A172 (cell line): ENCODE data around the gene SH3BP1. TPM values are rescaled to one million over a fixed set of nuclear protein-coding genes. Genes with fewer than 3 reads are reported as not detected.
A peak's percentile ranks its signal among the peaks of the same experiment; 100 is the strongest.

ENCODE experiments used
- DNase-seq: peaks from one replicate; pipeline ENCODE4 v3.0.0-alpha.2; 2015; ENCODE audit warnings: low spot score
- total RNA-seq: library from RNA; depleted of rRNA; stranded (reverse); fragments of >200 nt; shearing (Covaris generic); gene quantifications from 2 replicates; pipeline ENCODE4 v1.2.3, GENCODE V29; 2014

The SH3BP1 gene
- total RNA-seq, 1 experiment from 2014 or later: not detected

DNA sequence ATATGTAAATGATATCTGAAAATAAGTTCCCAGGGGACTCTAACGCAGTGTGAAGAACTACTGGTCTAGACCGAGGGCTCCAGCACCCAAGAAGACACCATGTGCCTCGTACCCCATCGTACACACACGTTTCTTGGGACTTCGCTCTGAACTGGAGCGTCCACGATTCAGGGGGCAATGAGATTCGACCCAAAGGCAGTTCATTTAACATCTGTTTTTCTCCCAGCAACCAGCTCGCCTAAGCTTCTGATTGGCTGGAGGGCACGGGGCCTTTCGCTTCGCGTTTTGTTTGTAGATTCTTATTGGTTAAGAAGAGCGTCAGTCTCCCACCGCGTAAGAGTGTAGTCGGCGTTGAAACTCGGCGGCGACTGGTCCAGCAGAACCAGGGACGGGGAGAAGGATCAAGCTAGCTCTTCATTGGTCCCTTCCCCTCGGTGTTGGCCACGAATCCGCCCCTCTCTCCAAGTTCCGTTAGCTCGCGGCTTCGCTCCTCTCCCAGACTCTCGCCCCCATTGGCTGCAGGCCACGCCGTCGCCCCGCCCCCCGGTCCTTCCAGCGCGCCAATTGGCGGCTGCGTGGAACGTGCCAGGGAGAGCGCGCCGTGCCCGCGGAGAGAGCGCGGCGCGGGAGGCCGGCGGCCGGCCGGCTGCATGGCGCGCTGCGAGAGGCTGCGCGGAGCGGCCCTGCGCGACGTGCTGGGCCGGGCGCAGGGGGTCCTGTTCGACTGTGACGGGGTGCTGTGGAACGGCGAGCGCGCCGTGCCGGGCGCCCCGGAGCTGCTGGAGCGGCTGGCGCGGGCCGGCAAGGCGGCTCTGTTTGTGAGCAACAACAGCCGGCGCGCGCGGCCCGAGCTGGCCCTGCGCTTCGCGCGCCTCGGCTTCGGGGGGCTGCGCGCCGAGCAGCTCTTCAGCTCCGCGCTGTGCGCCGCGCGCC is 18.9 kb downstream of the SH3BP1 start, which contains the start of gene PDXP:
PDXP (plus strand) TSS at position 591 of the 933 bp plus-strand sequence; CDS start at position 651, 60 bp downstream.
- peak; percentile 98 for DNase-seq

DNA sequence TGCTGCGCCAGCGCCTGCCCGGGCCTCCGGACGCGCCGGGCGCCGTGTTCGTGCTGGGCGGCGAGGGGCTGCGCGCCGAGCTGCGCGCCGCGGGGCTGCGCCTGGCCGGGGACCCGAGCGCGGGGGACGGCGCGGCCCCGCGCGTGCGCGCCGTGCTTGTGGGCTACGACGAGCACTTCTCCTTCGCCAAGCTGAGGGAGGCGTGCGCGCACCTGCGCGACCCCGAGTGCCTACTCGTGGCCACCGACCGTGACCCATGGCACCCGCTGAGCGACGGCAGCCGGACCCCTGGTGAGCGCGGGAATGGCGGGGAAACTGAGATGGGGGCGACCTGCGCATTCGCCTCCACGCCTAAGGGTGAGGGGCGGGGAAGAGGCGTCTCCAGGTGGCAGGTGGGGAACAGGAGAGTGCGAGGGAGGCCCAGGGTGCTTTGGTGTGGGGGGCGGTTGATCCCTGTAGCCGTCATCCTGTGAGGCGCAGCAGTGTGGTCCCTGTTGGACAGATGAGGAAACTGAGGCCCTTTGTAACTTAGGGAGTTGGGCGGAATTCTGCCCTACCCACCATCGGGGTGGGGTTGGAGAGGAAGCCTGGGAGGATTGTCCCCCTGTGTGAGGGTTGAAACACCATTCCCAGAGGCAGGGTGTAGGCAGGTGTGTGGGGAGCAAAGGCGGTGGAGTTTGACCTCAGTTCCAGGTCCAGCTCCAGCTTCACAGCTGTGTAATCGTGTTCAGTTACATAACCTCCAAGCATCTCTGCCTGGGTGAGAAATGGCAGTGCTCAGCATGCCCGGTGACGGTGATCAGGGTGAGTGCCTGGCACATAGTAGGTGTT is 19.8 kb downstream of the SH3BP1 start:
- DNase-seq: no peak

DNA sequence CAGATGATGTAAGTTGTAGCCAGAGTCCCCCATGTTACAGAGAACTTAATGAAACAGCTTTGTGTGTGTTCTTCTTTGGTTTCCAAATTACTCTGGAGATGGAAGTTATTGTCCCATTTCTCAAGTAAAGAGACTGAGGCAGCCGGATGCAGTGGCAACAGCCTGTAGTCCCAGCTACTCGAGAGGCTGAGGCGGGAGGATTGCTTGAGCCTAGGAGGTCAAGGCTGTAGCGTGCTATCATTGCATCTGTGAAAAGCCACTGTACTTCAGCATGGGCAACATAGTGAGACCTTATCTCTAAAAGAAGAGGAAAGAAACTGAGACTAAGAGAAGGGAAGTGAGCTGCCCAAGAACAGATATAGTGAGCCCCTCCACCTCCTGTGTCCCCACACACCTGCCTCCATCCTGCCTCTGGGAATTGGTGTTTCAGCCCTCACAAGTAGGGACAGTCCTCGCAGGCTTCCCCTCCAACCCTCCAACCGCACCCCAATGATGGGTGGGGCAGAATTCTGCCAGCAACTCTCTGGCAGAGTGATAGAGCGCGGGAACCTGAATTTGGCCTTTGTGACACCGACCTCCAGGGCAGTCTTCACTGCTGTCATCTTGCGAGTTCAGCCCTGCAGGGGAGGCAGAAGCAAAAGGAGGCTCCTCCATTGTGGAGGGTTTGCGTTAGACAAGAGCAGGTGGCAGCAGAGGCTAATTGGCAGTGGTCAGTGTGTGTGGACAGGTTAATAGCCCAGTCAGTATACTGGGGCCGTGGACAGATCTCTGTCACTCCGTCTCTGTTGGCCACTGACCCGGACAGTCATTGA is 20.6 kb downstream of the SH3BP1 start:
- DNase-seq: no peak

DNA sequence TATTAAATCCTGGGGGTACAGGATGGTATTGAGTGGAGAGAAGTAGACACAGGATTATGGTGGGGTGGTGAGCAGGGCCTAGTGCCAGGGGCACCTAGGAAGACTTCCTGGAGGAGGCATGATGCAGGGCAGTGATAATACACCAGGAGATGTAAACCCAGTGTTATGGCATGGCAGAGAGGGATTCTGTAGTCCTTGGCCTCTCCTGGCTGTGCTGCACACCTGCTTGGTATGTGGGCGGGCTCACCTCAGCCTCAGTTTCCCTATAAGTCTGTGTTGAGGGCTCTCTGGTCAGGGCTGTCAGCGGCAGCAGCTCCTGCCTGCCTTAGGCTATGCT is 21.2 kb downstream of the SH3BP1 start:
- DNase-seq: no peak

DNA sequence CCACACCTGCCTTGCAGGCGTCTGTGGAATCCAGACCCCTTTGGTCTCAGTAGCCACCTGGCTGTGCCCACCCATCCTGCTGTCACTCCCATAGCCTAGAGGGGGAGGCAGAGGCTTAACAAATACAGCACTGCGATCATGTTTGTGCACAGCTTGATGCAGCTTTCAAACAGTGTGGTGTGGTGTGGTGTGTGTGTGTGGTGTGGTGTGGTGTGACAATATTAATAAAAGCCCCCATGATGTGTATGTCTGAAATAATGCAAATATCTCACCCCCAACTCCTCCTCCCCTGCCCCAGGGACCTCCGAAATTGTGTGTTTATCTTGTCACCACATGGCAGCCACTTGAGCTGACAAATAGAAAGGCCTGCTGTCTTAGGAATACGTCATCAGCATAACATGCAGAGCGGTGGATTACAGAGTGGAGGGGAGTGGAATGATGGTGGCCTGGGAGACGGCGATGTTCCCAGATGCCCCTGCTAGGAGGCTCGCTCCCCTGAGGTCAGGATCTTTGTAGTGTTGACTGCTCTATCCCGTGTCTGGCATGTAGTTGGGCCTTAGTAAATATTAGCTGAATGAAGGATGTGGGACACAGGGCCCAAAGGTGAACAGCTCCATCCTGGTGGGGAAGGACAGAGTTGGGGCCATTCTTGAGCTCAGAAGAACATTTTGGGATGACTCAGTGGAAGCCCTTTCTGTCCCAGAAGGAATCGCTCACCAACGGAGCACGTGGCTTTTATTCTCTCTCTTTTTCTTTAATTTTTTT is 21.9 kb downstream of the SH3BP1 start:
- no peak for DNase-seq

DNA sequence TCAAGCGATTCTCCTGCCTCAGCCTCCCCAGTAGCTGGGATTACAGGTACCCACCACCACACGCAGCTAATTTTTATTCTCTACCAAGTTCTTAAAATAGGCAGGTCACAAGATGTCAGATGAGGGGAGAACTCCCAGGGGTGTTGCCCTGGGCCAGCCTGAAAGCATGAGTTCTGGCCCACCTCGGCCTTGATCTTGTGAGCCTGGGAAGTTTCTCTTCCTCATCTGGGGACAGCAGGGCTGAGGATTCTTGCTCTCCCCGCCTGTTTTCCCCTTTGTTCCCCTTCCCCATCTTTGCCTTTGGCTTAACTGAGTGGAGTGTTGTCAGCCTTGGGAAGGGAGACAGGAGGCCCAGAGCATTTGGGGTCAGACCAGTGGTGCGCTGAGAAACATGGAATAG is 22.6 kb downstream of the SH3BP1 start:
- no peak for DNase-seq

DNA sequence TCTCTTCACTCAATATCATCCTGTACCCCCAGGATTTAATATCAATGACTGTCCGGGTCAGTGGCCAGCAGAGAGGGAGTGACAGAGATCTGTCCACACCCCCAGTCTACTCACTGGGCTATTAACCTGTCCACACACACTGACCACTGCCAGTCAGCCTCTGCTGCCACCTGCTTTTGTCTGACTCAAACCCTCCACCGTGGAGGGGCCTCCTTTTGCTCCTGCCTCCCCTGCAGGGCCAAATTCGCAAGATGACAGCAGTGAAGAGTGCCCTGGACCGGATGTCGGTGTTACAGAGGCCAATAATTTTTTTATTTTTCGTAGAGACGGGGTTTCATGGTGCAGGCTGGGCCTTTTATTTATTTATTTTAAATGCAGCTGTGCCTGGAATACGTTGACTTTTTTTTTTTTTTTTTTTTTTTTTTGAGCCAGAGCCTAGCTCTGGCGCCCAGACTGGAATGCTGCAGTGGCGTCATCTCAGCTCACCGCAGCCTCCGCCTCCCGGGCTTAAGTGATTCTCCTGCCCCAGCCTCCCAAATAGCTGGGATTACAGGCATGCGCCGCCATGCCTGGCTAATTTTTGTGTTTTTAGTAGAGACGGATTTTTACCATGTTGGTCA is 24.2 kb downstream of the SH3BP1 start:
- DNase-seq: no peak

DNA sequence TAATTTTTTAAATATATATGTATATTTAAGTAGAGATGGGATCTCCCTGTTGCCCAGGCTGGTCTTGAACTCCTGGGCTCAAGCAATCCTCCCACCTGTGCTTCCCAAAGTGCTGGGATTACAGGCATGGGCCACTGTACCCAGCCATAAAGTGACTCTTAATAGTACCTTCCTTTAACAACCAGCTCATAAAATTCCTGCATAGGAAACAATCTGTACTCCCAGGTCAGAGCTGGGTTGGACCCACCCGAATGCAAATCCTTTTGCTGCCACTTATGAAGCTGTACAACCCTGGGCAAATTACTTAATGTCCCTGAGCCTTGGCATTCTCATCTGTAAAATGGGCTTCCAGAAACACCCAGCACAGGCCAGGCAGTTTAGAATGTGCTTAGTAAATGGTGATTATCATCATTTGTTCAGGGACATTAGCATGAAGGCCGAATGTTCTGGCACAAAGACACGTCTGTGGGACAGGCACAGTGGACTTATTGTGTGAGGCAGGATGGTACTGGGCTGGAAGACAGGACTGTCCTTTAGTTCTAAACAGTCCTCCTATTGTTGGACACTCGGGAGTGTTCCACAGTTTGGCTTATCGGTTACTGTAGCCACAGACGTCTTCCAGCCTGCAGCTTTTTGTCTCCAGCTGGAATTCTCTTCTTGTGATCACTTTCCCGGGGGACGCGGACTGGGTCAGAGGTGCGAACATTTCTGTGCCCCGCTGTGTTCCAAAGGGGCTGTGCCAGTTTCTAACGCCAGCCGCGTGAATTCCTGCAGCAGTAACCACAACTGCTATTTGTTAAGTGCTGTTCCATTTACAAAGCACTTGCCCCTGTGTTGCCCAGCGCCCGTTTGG is 25.0 kb downstream of the SH3BP1 start:
- no peak for DNase-seq

DNA sequence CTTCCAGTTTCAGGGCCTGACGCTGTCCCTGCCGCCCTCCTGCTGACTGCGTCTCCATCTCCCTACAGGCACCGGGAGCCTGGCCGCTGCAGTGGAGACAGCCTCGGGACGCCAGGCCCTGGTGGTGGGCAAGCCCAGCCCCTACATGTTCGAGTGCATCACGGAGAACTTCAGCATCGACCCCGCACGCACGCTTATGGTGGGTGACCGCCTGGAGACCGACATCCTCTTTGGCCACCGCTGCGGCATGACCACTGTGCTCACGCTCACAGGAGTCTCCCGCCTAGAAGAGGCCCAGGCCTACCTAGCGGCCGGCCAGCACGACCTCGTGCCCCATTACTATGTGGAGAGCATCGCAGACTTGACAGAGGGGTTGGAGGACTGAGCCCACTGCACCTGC is 26.0 kb downstream of the SH3BP1 start:
- DNase-seq: no peak

DNA sequence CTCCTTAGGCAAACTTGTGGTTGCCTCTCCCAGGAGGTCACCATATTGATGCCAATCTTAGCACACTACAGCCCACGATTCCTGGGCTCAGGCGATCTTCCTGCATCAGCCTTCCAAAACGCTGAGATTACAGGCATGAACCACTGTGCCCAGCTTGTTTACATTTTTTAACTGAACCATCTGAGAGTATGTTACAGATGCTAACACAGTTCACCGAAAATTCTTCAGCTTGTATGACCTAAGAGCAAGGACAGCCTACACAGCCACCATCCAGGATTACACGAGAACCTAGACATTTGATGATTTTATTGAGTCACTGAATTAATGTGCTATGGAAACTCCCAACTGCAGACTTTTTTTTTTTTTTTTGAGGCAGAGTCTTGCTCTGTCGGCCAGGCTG is 30.1 kb downstream of the SH3BP1 start:
- DNase-seq: no peak

DNA sequence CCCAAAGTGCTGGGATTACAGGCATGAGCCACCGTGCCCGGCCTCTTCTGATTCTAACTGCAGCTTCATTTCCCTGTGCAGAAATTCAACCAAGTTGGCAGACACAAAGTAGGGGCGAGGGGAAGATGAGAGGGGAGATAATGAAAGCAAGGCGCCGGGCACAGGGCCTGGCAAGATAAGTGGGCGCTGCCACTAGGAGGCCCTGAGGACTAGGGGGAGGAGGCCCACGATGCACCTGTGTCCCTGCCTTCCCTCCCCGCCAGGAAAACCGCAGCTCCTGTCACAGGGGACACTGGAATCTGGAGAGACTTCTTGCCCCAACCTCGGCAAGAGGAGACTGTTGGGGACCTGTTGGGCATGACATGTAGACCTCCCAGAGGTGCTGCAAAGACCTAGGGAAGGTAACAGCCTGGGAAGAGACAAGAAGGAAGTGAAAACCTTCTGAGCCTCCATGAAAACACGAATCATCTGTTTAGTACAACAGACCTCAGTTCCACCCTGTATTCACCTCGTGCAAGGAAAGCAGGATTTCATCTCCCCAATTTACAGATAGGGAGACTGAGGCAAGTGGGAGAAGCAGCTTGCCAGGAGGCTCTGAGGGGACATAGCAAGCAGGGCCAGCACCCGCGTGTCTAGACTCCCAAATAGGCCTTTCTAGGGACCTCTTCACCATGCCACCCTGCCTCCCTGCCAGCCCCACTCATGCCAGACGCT is 32.9 kb downstream of the SH3BP1 start:
- no peak for DNase-seq

DNA sequence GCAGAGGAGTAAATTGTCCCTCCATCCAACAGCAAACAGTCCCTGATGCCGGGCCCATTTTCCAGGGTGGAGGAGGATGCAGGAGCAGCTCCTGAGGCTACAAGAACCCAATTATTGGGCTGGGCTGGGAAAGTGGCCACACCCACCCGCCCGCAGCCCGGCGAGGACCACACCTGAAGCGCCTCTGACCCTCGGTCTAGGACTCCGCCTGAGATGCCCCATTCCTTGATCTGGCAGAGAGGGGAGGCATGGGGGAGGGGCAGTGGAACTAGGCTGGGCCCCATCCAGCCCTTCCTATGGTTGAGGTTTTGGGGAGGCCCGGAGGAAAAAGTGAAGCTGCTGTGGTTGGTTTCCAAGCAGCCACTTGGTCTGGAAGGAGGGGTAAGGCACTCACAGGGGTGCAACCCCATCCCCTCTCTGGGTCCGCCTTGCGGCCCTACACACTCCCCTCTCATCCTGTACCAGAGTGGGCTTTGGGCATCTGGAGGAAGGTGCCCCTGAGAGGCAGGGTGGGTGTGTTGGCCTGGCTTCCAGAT is 33.5 kb downstream of the SH3BP1 start:
- no peak for DNase-seq

DNA sequence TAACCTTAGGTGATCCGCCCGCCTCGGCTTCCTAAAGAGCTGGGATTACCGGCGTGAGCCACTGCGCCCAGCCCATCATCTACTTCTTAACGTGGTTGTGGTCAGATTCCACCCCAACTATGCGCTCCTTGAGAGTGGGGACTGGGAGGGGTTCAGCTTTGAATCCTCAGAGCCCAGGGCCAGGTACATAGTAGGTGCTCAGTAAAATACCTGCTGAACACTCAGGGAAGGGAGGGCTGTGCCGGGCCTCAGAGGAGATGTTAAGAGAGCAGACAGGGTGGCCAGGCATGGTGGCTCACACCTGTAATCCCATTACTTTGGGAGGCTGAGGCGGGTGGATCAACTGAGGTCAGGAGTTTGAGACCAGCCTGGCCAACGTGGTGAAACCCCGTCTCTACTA is 34.8 kb downstream of the SH3BP1 start:
- DNase-seq: no peak

DNA sequence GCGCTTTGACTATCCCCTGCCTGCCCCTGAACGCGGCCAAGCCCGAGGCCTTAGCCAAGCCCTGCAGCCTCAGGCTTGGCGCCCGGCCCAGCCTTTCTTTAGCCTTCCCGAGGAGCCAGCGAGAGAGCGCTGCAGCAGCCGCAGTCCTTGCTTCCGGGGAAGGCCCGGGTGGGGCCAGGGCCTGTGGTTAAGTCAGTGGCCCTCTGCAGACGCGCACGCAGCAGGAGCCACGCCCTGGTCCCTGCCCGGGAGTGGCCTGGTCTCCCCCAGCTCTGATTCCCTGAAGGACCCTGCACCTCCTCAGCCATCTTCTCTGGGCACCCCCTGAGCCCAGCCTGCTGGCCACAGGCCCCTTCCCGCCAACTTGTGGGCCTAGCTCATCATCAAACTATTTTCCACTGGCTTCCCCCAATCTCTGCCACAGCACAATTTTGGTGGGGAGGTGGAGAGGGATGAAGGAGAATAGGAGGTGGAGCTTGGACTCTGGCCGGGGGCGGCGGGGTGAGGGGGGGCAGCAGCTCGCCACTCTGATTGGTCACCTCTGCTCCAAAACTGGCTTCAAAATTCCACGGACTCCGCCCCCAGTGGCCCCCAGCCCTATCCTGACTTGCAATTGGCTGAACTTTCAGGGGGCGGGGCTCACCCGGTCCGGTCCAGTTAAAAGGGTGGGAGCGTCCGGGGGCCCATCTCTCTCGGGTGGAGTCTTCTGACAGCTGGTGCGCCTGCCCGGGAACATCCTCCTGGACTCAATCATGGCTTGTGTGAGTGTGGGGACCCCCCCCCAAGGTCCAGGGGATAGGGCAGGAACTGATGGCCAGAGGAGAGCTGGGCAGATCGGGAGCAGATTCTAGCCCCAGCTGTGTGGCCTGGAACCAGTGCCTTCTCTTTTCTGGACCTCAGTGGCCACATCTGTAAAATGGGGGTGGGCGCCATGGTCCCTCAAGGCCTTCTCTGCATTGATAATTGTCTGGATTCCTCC is 35.8 kb downstream of the SH3BP1 start, which contains the start of gene LGALS1:
LGALS1 (plus strand) TSS at position 686 of the 979 bp plus-strand sequence; CDS start at position 753, 67 bp downstream.
- DNase-seq: peak; percentile 94

DNA sequence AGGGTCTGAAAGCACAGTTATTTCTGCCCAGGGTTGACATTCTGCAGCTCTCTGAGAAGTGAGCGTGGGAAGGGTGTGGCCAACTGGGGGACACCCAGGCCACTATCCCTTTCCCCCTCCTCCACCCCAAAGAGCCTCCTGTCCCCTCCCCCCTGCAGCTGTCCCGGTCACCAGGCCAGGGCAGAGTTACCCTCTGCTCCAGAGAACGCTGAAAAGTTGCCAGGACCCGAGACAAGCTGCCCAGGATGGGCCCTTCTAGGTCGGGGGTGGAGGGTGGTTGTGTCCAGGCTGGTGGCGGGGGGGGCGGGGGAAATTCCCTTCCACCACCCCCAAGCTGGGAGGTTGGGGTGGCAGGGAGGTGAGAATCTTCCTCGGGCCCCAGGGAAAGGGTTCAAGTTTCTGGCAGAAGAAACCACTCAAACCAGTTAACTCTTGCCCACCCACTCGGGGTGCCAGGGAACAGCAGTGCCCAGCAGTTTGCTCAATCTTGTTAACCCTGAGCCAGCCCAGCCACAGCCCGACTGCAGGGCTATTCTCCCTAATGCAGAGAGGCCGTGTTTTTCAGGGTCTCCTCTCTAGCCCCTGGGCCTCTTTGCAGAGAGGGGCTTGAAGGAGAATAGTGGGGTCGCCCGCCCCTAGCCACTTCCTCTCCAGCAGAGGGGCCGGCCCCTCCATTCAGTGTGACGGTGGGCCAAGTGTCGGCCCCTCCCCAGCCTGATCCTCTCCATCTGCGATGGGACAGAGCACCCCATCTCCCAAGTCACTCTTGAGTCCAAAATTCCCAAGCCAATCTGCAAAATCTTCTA is 36.7 kb downstream of the SH3BP1 start:
- peak; percentile 38 for DNase-seq

DNA sequence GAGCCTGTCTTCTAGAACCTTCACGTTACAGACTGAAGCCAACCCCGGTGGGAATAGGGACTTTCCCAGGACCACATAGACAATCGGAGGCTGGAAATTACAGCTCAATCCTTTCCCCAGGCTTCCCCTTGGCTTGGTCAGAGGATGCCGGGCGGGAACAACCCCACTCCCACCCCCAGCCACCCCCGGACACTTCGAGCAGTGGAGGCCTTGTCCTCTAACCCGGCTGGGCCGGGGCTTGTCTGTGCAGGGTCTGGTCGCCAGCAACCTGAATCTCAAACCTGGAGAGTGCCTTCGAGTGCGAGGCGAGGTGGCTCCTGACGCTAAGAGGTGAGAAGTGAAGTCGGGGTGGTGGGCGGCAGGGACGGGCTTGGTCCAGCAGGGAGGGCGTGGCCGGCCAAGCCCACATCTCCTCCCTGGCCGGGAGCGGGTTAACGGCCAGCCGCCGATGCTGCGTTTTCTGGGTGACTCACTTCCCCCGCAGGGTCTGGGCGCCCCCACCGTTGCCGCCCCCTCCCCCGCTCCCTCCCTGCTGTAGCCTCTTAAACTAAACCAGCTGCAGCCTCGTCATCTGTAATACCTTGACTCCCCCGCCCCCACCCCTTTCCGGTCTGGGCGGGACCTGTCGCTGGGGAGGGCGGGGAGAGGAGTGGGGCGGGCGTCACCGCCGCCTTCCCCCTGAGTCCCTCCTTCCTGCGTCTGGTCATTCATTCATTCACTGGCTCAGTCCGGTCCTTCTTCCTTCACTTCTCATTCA is 37.4 kb downstream of the SH3BP1 start:
- peak; percentile 91 for DNase-seq
